ENCODE results near the gene KCNAB1. TPM values are rescaled to one million over a fixed set of nuclear protein-coding genes. Genes with fewer than 3 reads are reported as not detected.

Gene KCNAB1
- total RNA-seq, 2 experiments from 2014 or later, result not detected

DNA sequence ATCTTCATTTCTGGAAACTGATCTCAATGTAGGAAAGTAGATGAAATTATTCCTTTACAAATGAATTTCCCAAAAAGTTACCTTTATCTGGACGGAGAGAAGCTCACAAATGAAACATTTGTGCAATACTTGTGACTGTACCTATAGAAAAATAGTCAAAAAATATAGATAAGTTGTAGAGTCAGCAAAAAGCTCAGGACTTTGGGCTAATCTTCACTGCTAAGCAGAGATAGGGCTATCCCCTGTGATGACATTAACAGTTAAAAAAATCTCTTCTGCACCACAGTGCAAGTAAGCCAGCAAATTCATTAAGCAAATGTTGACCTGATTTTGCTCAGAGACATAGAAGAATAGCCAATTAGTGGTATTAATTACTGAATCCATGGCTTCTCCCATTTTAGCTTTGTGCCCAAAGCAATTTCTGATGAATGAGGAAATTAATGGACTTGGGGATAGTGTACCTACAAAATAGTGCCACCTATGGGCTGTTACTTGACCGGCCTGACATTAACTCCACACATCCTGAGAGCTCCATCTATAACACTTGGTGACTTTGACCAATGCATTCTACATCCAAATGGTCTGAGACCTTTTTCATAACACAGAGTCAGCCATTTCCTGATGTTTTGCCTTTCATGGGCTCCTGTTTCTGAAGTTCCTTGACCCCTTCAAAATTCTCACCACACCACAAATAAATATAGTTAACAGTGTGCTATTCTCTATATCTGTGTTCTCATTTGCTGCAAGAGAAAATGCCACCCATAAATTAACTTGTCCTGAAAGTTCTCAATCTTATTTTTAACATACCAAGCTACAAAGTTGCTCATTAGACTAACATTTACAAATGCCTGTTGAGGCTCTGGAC lies 329.6 kb downstream of the KCNAB1 start:
- peak; percentile 29 for DNase-seq (ENCODE audit: low spot score)
- H3K9me2 ChIP-seq (ENCODE audit: insufficient read depth, low read length), result no peaks in the 10 kb centered on the region
- no peak overlapping the region for H3K4me3 ChIP-seq (ENCODE audit: low read depth, low read length, poor library complexity, severe bottlenecking)
- CTCF ChIA-PET (ENCODE audit: unreplicated experiment), result interaction anchor here (0.9 kb wide), 1 partner anchor 94 kb away, joined by 3 read pairs; no protein-coding TSS in a partner anchor
- no peaks in the 10 kb centered on the region for H4K20me1 ChIP-seq (ENCODE audit: insufficient read depth, low read length)
- no peaks in the 10 kb centered on the region for H3K4me1 ChIP-seq (ENCODE audit: insufficient read depth, low read length, poor library complexity, severe bottlenecking)
- BruUV-seq (replicated peaks), result no TSS peak
- H3K9me3 ChIP-seq (ENCODE audit: low read length), result no peaks in the 10 kb centered on the region
- POLR2A ChIA-PET, result interaction anchor here (0.6 to 1.1 kb wide), 3 partner anchors 12 to 347 kb away, joined by 3 to 5 read pairs (median 3); no protein-coding TSS in a partner anchor
- H3K36me3 ChIP-seq (ENCODE audit: insufficient read depth, low read length), result no peaks in the 10 kb centered on the region
- intact Hi-C loops (cut with micrococcal nuclease; ENCODE audit: unreplicated experiment), result loop anchor here (2.0 kb wide), 1 partner anchor 59 kb away; no protein-coding TSS in a partner anchor
- TF ChIP-seq EZH2phosphoT487 (IDR thresholded peaks at IDR 0.05; ENCODE audit: borderline replicate concordance, low read depth, low read length) (no peak), CTCF (conservative IDR thresholded peaks at IDR 0.05; ENCODE audit: low read length) (peak; percentile 81)
- no peaks in the 10 kb centered on the region for H3K79me2 ChIP-seq (ENCODE audit: insufficient read depth, low read depth, low read length)
- no peak overlapping the region for H3K4me2 ChIP-seq (ENCODE audit: low read length)
- no peak overlapping the region for H3K27ac ChIP-seq (ENCODE audit: low read depth, low read length, poor library complexity, severe bottlenecking)
- H2AFZ ChIP-seq (ENCODE audit: low read length), result no peak overlapping the region

DNA sequence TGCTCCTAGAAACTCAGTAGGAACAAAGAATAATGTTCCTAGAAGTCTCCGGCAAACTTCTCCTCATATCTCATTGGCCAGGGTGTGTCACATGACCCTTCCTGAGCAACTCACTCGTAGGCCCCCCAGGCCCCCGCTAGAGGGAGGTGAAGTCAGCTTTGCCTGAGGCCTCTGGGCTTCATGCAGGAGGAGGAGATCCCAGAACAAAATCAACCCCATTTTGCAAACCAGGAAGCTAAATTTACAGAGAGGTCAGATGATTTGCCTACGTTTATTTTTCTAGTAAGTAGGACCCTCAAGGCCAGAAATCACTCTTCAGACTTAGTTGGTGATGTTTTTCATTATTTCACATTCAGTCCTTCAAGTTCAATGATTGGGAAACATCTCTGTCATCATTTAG lies 335.5 kb downstream of the KCNAB1 start:
- no peaks in the 10 kb centered on the region for H3K36me3 ChIP-seq (ENCODE audit: insufficient read depth, low read length)
- H2AFZ ChIP-seq (ENCODE audit: low read length), result no peak overlapping the region
- no peaks in the 10 kb centered on the region for H4K20me1 ChIP-seq (ENCODE audit: insufficient read depth, low read length)
- intact Hi-C loops (cut with micrococcal nuclease; ENCODE audit: unreplicated experiment), result no loop called here
- no peak overlapping the region for H3K27ac ChIP-seq (ENCODE audit: low read depth, low read length, poor library complexity, severe bottlenecking)
- H3K9me2 ChIP-seq (ENCODE audit: insufficient read depth, low read length), result no peaks in the 10 kb centered on the region
- no peak for DNase-seq (ENCODE audit: low spot score)
- H3K4me2 ChIP-seq (ENCODE audit: low read length), result no peak overlapping the region
- ChIA-PET CTCF (ENCODE audit: unreplicated experiment) (no interaction called here), POLR2A (no interaction called here)
- BruUV-seq (replicated peaks), result no TSS peak
- no peaks in the 10 kb centered on the region for H3K9me3 ChIP-seq (ENCODE audit: low read length)
- TF ChIP-seq CTCF (conservative IDR thresholded peaks at IDR 0.05; ENCODE audit: low read length) (no peak), EZH2phosphoT487 (IDR thresholded peaks at IDR 0.05; ENCODE audit: borderline replicate concordance, low read depth, low read length) (no peak)
- no peak overlapping the region for H3K4me3 ChIP-seq (ENCODE audit: low read depth, low read length, poor library complexity, severe bottlenecking)
- no peaks in the 10 kb centered on the region for H3K4me1 ChIP-seq (ENCODE audit: insufficient read depth, low read length, poor library complexity, severe bottlenecking)
- H3K79me2 ChIP-seq (ENCODE audit: insufficient read depth, low read depth, low read length), result no peaks in the 10 kb centered on the region

GRCh38 chr3:156456771-156457224 lies 336.4 kb downstream of the KCNAB1 start:
- H3K4me1 ChIP-seq (ENCODE audit: insufficient read depth, low read length, poor library complexity, severe bottlenecking), result no peaks in the 10 kb centered on the region
- no peaks in the 10 kb centered on the region for H3K9me3 ChIP-seq (ENCODE audit: low read length)
- H3K9me2 ChIP-seq (ENCODE audit: insufficient read depth, low read length), result no peaks in the 10 kb centered on the region
- H3K79me2 ChIP-seq (ENCODE audit: insufficient read depth, low read depth, low read length), result no peaks in the 10 kb centered on the region
- H2AFZ ChIP-seq (ENCODE audit: low read length), result no peak overlapping the region
- DNase-seq (ENCODE audit: low spot score), result no peak
- ChIA-PET POLR2A (no interaction called here), CTCF (ENCODE audit: unreplicated experiment) (no interaction called here)
- no peak overlapping the region for H3K4me2 ChIP-seq (ENCODE audit: low read length)
- H3K4me3 ChIP-seq (ENCODE audit: low read depth, low read length, poor library complexity, severe bottlenecking), result no peak overlapping the region
- H4K20me1 ChIP-seq (ENCODE audit: insufficient read depth, low read length), result no peaks in the 10 kb centered on the region
- TF ChIP-seq CTCF (conservative IDR thresholded peaks at IDR 0.05; ENCODE audit: low read length) (no peak), EZH2phosphoT487 (IDR thresholded peaks at IDR 0.05; ENCODE audit: borderline replicate concordance, low read depth, low read length) (no peak)
- H3K36me3 ChIP-seq (ENCODE audit: insufficient read depth, low read length), result no peaks in the 10 kb centered on the region
- intact Hi-C loops (cut with micrococcal nuclease; ENCODE audit: unreplicated experiment), result no loop called here
- BruUV-seq (replicated peaks), result no TSS peak
- H3K27ac ChIP-seq (ENCODE audit: low read depth, low read length, poor library complexity, severe bottlenecking), result no peak overlapping the region

Data from OCI-LY7 (cell line).